Thyroid gland (tissue), 4 donors: ENCODE results near the gene MX2.

ENCODE experiments used
- CTCF ChIP-seq, 6 experiments: fragments of 200-600 bp in 3 of 6; fragments of 450-650 bp in 3 of 6; sonication (generic) in 3 of 6; IDR thresholded peaks; one replicate each; pipeline ENCODE4 v1.5.1; 2016 to 2019; ENCODE audit warnings: antibody characterized with exemption in 6 of 6, mild to moderate bottlenecking in 2 of 6, inconsistent platforms in 1 of 6, moderate library complexity in 1 of 6
- POLR2A ChIP-seq, 2 donors: fragments of 450-650 bp; IDR thresholded peaks; one replicate each; pipeline ENCODE4 v1.6.1; 2017; ENCODE audit warnings: antibody characterized with exemption in 2 of 2, mild to moderate bottlenecking in 2 of 2, moderate library complexity in 1 of 2

DNA sequence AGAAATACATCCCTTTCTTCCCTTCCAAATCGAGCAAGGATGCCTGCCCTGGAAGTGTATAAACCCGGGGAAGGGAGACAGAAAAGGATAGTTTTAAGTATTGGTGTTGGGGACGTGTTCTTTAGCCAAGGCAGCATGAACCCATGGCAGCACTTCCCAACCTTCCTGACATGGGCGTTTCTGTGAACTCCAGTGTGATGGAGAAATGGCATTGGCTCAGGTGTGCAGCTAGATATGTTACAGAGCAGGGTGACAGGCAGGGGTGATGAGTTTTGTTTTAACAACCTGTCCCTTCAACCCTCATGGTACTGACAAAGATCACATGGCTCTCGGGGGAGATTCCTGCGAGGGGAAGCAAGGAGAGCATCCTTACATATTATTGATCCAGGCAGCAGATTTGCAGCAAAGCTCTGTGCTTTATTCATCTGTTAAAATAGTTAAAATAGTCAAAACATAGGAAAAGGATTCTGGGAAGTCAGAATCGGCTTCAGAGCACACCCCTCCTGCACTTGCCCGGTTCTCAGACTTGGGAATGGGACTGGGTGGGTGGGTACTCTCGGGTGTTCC is 68.2 kb downstream of the MX2 start:
- TF ChIP-seq POLR2A (IDR thresholded peaks at IDR 0.05), result no peak
- no peak for TF ChIP-seq CTCF (IDR thresholded peaks at IDR 0.05)
